ENCODE data around the gene DKC1. TPM values are rescaled to one million over a fixed set of nuclear protein-coding genes. Genes with fewer than 3 reads are reported as not detected.

Gene DKC1
- total RNA-seq, 1 experiment from 2014 or later = 123 TPM

GRCh38 chrX:154791939-154792338 is 29.3 kb downstream of the DKC1 start:
- intact Hi-C loops (cut with micrococcal nuclease) = no loop called here

GRCh38 chrX:154793084-154793795 is 30.6 kb downstream of the DKC1 start:
- H3K9ac ChIP-seq (ENCODE audit: low read length) = no peak overlapping the region
- no TSS peak for BruUV-seq (replicated peaks)
- H3K36me3 ChIP-seq (ENCODE audit: control insufficient read depth in 1 of 2, insufficient read depth in 2 of 2, low read length in 2 of 2) = no peaks in the 10 kb centered on the region
- ATAC-seq (no peak), DNase-seq (ENCODE audit: low read depth, low spot score) (no peak)
- no peak overlapping the region for H3K27ac ChIP-seq (ENCODE audit: low read depth, low read length)
- H3K4me3 ChIP-seq (replicated peaks in 1 of 2; ENCODE audit: low read depth in 1 of 2, low read length in 2 of 2) = no peak overlapping the region
- ChIA-PET RAD21 (ENCODE audit: low non-redundant PET in 1 of 2, low total read pairs in 2 of 2, uncharacterized antibody in 2 of 2, unreplicated experiment in 2 of 2) (no interaction called here), POLR2A (no interaction called here), CTCF (no interaction called here)
- intact Hi-C loops (cut with micrococcal nuclease) = no loop called here
- H3K79me2 ChIP-seq (ENCODE audit: insufficient read depth, low read length) = no peaks in the 10 kb centered on the region
- no peak overlapping the region for H2AFZ ChIP-seq (ENCODE audit: low read depth, low read length, poor library complexity, severe bottlenecking)
- H3K4me2 ChIP-seq (ENCODE audit: low read length) = no peak overlapping the region
- H3K9me2 ChIP-seq (ENCODE audit: insufficient read depth) = no peaks in the 10 kb centered on the region
- H3K4me1 ChIP-seq (ENCODE audit: control insufficient read depth in 1 of 2, insufficient read depth in 2 of 2, low read length in 2 of 2) = peaks cover 10 to 20% of the 10 kb centered on the region in 2 experiments
- H3K27me3 ChIP-seq (ENCODE audit: insufficient read depth, low read length) = no peaks in the 10 kb centered on the region
- no peaks in the 10 kb centered on the region for H3K9me3 ChIP-seq (ENCODE audit: control insufficient read depth in 1 of 2, insufficient read depth in 1 of 2, low read depth in 1 of 2, low read length in 2 of 2)
- no peaks in the 10 kb centered on the region for H4K20me1 ChIP-seq (ENCODE audit: insufficient read depth)
- no peak for TF ChIP-seq ZNF274 (IDR thresholded peaks at IDR 0.05; ENCODE audit: low read depth, low read length)
- no peak for TF ChIP-seq FOSL1 (IDR thresholded peaks at IDR 0.05; ENCODE audit: low read depth)
- TF ChIP-seq ZFX (IDR thresholded peaks at IDR 0.05) = no peak
- no peak for TF ChIP-seq CBX3 (IDR thresholded peaks at IDR 0.05; ENCODE audit: low read depth)
- no peak for TF ChIP-seq POLR2AphosphoS5 (IDR thresholded peaks at IDR 0.05; ENCODE audit: low read depth, low read length)
- no peak for TF ChIP-seq YY1 (IDR thresholded peaks at IDR 0.05; ENCODE audit: extremely low read depth, insufficient replicate concordance, low read depth, low read length)
- no peak for TF ChIP-seq ZBTB33 (IDR thresholded peaks at IDR 0.05; ENCODE audit: extremely low read depth, insufficient replicate concordance, low read length)
- no peak for TF ChIP-seq ATF3 (IDR thresholded peaks at IDR 0.05)
- TF ChIP-seq CTCF (IDR thresholded peaks at IDR 0.05 in 2 of 3, conservative IDR thresholded peaks at IDR 0.05 in 1 of 3; ENCODE audit: borderline replicate concordance in 1 of 3, insufficient read depth in 1 of 3, low read depth in 2 of 3, low read length in 2 of 3) = no peak
- TF ChIP-seq MAX (IDR thresholded peaks at IDR 0.05) = no peak
- no peak for TF ChIP-seq ELF1 (IDR thresholded peaks at IDR 0.05; ENCODE audit: borderline replicate concordance, low read depth)

More at GRCh38 chrX:154791939-154792338, 29.3 kb downstream of the DKC1 start:
- Histone ChIP-seq H2AFZ (ENCODE audit: low read depth, low read length, poor library complexity, severe bottlenecking) (no peak overlapping the region), H3K9ac (ENCODE audit: low read length) (no peak overlapping the region), H4K20me1 (ENCODE audit: insufficient read depth) (no peaks in the 10 kb centered on the region), H3K79me2 (ENCODE audit: insufficient read depth, low read length) (no peaks in the 10 kb centered on the region), H3K4me2 (ENCODE audit: low read length) (no peak overlapping the region), H3K9me2 (ENCODE audit: insufficient read depth) (no peaks in the 10 kb centered on the region), H3K27me3 (ENCODE audit: insufficient read depth, low read length) (no peaks in the 10 kb centered on the region), H3K27ac (ENCODE audit: low read depth, low read length) (no peak overlapping the region), H3K9me3 (ENCODE audit: control insufficient read depth in 1 of 2, insufficient read depth in 1 of 2, low read depth in 1 of 2, low read length in 2 of 2) (no peaks in the 10 kb centered on the region), H3K4me3 (replicated peaks in 1 of 2; ENCODE audit: low read depth in 1 of 2, low read length in 2 of 2) (no peak overlapping the region), H3K4me1 (ENCODE audit: control insufficient read depth in 1 of 2, insufficient read depth in 2 of 2, low read length in 2 of 2) (peaks cover 5 to 7% of the 10 kb centered on the region in 2 experiments), H3K36me3 (ENCODE audit: control insufficient read depth in 1 of 2, insufficient read depth in 2 of 2, low read length in 2 of 2) (no peaks in the 10 kb centered on the region)
- POLR2A ChIA-PET = no interaction called here
- RAD21 ChIA-PET (ENCODE audit: low non-redundant PET in 1 of 2, low total read pairs in 2 of 2, uncharacterized antibody in 2 of 2, unreplicated experiment in 2 of 2) = no interaction called here
- no peak for ATAC-seq
- TF ChIP-seq SP1 (IDR thresholded peaks at IDR 0.05; ENCODE audit: low read depth) = no peak
- TF ChIP-seq CEBPB (IDR thresholded peaks at IDR 0.05; ENCODE audit: low read depth) = no peak
- no peak for TF ChIP-seq POLR2A (IDR thresholded peaks at IDR 0.05; ENCODE audit: borderline replicate concordance, extremely low read depth, insufficient read depth, insufficient read length)
- TF ChIP-seq TCF7L2 (IDR thresholded peaks at IDR 0.05; ENCODE audit: borderline replicate concordance, extremely low read depth, insufficient read depth, insufficient read length) = no peak
- TF ChIP-seq FOSL1 (IDR thresholded peaks at IDR 0.05; ENCODE audit: low read depth) = no peak
- TF ChIP-seq EZH2 (IDR thresholded peaks at IDR 0.05) = no peak
- TF ChIP-seq SRF (IDR thresholded peaks at IDR 0.05; ENCODE audit: low read depth) = no peak
- TF ChIP-seq POLR2AphosphoS5 (IDR thresholded peaks at IDR 0.05; ENCODE audit: low read depth, low read length) = no peak
- no peak for TF ChIP-seq RAD21 (IDR thresholded peaks at IDR 0.05; ENCODE audit: low read depth)
- no peak for TF ChIP-seq EGR1 (IDR thresholded peaks at IDR 0.05; ENCODE audit: low read depth)
- TF ChIP-seq ZNF274 (IDR thresholded peaks at IDR 0.05; ENCODE audit: low read depth, low read length) = no peak
- no peak for TF ChIP-seq ELF1 (IDR thresholded peaks at IDR 0.05; ENCODE audit: borderline replicate concordance, low read depth)
- no peak for DNase-seq (ENCODE audit: low read depth, low spot score)
- CTCF ChIA-PET = no interaction called here
- BruUV-seq (replicated peaks) = no TSS peak

All from HCT116 (cell line).